ENCODE data around the gene TNFSF12.

The TNFSF12 gene

GRCh38 chr17:7572588-7573323, 23.9 kb downstream of the TNFSF12 start:
- DNase-seq = peak; percentile 88

GRCh38 chr17:7573324-7574080, 24.6 kb downstream of the TNFSF12 start:
- no peak for DNase-seq

GRCh38 chr17:7574176-7574953, 25.5 kb downstream of the TNFSF12 start:
- no peak for DNase-seq

GRCh38 chr17:7575481-7575883, 26.6 kb downstream of the TNFSF12 start:
- no peak for DNase-seq

GRCh38 chr17:7575959-7576358, 27.1 kb downstream of the TNFSF12 start:
- no peak for DNase-seq

- no peak for DNase-seq
Observed at GRCh38 chr17:7576432-7576937, 27.6 kb downstream of the TNFSF12 start.

- DNase-seq = no peak
Observed at GRCh38 chr17:7577327-7578199, 28.7 kb downstream of the TNFSF12 start.

GRCh38 chr17:7579001-7579833, 30.4 kb downstream of the TNFSF12 start, which contains the start of gene CD68:
CD68 (plus strand) TSS chr17:7579638; CDS start chr17:7579678, 40 bp downstream.
- DNase-seq = no peak

- no peak for DNase-seq
Observed at GRCh38 chr17:7579834-7580603, 31.2 kb downstream of the TNFSF12 start.

- DNase-seq = no peak
Observed at GRCh38 chr17:7580604-7581575, 32.0 kb downstream of the TNFSF12 start.

- DNase-seq = no peak
Observed at GRCh38 chr17:7582396-7583252, 33.8 kb downstream of the TNFSF12 start.

- DNase-seq = peak; percentile 71
Observed at GRCh38 chr17:7583253-7584109, 34.6 kb downstream of the TNFSF12 start, which contains the start of gene MPDU1. MPDU1 (plus strand) TSS chr17:7583852; CDS start chr17:7583863, 11 bp downstream.

GRCh38 chr17:7586673-7587419, 38.0 kb downstream of the TNFSF12 start:
- no peak for DNase-seq

- DNase-seq = no peak
Observed at GRCh38 chr17:7587420-7588151, 38.7 kb downstream of the TNFSF12 start.

- DNase-seq = no peak
Observed at GRCh38 chr17:7588553-7589203, 39.8 kb downstream of the TNFSF12 start.
